SIG-M5 treated with dmso at 0.1 percent for 504 hours (cell line): ENCODE data around the gene RNF26.
A peak's percentile ranks its signal among the peaks of the same experiment; 100 is the strongest.

Experiments used
- DNase-seq: peaks from one replicate; lab custom pipeline; 2025; ENCODE audit not compliant: unreplicated experiment; lab: John Stamatoyannopoulos, UW

RNF26 gene

DNA sequence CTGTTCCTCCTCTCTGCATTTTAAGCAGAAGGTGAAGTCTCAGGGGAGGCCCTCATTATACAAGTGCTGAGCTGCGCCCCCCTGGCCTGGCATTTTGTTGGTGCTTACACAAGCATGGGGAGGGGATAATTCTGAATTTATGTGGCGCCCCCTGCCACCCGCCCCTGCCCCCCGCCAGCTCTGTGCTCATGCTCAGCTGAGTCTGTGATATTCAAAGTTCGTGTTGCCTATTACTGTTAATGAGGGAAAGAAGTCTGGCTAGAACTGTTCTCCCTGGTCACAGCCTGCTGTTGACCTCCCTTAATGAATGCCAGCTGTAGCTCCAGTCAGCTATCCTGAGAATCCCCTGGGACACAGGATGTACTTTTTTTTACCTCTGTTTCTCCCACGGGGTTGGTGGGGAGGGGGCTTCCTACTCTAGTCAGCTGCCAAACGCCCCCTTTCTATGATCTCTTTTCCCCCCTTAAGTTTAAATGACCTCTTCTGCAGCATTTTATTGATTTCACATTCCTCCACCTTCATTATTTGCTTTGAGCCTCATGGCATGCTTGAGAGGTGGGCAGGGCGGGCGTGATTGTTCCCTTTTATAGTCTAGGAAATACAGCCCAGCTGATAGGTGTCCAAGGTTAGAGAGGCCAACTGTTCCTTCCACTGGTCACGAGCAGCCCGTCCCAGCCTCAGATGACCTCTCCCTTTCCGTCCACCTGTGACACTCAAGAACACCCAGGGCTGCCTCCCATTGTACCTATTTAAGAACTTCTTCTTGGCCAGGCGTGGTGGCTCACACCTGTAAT, 35.0 kb downstream of the RNF26 start:
- no peak for DNase-seq

DNA sequence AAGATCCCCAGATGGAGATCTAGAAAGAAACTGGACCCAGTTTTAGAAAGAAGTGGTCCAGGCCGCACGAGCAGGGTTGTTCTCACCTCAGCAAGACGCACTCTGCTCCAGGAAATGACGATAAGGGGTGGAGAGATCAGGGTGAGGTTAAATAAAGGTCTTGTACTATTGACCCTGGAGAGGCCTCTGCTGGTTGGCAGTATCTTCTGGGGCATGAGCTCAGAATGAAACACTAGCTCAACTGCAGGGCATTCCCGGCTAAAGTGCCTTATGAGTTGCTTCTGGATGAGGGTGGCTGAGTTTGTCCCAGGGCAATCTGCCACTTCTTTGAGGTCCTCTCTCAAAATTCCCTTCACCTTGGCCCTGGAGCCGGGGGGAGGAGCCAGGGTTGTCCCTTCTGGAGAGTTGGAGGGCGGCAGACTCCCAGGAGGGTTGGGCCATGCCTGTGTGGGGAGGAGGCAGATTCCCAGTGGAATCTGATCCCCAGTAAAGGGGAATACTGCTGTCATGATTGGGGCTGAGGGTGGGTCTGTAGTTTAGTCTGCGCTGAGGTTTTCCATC, 36.2 kb downstream of the RNF26 start:
- DNase-seq = no peak

DNA sequence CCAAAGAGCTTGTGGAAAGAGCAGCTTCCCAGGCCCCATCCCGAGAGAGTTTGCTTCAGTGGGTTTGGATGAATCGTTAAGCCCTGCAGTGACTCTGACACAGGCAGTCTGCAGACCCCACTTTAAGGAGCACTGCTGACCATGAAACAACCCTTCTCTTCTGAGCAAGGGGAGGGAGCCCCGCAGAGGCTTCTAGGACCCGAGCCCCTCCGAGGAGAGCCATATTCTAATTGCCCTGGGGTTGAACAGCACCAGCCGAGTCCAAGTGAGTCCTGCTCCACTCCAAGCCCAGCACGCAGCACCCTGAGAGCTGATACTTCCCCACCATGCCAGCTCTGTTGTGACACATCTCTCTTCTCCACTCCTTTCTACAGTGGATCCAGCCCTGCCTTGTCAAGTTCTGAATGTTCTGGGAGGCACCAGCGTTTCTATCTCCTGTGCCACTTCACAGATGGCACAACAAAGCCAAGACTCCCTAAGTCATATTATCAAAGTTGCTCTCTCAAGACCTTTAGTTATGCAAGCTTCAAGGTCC, 36.8 kb downstream of the RNF26 start:
- DNase-seq = no peak

DNA sequence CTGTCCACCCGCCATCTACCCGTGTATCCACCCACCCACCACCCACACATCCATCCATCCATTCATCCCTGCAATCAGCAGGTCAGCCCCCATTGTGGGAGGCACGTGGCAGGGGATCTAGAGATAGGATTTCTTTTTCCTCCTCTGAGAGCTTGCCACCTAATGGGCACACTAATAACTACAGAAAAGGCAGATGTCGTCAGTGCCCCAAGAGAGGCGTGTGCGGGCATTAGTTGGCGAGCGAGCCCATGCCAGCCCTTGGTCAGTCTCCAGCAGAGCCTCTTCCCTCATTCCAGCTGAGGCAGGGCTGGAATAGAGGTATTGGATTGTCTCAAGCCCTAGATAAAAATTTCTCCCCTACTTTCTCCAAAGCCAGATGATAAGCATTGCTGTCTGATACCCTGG, 37.5 kb downstream of the RNF26 start:
- DNase-seq = peak; percentile 40

DNA sequence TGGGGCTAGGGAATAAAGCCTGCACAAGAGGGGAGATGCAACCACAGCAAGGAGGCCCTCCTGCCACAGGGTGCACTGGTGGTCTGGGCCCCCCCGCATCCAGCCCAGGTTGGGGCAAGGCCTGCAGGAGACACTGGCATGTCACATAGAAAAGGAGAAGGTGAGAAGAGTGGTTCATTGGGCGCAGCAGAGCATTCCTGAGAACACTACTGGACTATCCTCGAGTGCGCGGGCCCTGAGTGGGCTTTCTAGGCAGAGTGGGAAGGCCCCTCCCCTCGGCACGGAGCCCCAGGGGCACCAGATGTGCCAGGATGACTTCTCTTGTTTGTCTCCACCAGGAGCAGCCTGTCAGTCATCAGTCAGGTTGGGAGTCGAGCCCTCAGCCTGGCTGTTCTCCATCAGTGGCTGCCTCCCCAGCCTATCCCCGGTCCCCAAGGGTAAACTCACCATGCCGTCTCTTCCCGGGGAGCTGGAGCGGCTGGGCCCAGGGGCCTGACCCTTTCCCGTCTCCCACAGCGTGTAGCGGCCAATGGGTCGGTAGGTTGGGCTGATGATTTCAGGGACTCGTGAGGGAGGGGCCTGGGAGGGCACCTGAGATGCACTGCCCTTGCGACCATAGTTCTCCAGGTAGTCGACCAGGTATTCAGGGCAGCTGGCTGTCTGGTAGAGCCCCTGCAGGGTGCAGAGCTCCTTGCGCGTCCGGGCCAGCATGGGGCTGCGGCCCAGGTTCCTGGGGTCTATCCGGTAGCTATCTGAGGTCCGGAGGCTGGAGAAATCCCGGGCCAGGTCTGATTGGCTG, 38.1 kb downstream of the RNF26 start:
- no peak for DNase-seq

DNA sequence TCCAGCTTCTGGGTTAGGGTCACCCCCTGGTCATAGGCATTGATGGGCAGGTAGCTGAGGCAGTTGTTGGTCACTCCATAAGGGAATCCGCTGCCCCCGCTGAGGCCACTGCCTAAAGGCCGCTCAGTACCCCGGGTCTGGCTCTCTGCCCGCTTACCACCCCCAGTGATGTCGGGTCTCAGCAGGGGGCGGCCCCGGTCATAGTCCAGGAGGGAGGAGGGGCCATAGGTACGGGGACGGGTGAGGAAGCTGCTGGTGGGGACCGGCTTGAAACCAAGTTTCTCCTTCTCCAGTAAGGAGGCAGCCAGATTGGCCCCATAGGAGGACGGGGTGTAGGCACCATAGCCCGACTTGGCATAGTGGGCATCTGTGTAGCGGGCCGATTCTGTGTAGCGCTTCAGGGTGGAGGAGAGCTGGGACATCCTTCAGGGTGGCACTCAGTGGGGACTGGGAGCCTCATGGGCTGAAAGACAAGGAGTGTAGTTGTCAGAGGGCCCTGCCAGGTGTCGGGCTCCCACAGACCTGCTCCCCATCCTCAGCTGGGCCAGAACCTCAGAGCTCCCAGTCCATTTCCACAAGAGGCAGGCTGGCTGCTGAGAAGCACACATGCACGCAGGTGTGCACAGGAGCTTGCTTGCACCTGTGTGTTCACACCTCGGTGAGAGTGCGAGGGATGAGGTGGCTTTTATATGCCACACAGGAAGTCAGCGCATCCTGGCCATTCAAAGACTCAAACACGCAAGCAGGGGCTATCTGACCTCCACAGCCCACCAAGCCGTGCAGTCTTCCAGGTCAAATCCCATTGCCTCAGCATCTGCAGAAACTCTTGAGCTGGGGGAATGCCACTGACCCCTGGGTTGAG, 39.0 kb downstream of the RNF26 start:
- no peak for DNase-seq

DNA sequence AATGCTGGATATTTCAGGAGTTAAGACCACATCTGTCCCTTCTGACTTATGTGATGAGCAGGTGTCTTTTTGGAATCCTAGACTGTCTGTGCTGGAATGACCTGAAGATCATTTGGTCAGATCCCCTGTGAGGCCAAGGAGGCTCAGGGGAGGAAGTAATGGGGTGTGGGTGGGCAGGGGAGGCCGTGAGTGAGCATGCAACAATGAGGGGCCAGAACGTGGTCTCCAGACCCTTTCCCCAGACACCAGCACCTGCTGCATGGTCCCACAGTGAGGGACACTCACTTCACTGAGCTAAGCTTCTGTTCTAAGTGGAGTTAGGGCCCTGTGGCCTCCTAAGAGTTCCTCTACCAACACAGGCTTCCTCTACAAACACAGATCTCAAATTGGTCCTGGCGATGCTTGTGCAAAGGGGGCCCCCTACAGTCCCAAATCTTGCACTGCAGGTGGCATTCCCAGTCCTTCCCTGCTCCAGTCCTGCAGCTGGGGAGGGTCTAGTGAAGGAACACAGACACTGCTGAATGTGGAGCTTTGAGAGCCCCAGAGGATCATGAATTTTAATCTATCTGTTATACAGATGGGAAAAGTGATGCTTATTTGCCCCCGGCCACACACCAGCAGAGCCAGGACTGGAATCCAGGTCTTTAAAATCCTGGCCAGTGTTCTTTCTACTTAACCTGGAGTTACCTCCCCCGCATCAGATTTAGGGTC, 39.7 kb downstream of the RNF26 start:
- DNase-seq = peak; percentile 64

DNA sequence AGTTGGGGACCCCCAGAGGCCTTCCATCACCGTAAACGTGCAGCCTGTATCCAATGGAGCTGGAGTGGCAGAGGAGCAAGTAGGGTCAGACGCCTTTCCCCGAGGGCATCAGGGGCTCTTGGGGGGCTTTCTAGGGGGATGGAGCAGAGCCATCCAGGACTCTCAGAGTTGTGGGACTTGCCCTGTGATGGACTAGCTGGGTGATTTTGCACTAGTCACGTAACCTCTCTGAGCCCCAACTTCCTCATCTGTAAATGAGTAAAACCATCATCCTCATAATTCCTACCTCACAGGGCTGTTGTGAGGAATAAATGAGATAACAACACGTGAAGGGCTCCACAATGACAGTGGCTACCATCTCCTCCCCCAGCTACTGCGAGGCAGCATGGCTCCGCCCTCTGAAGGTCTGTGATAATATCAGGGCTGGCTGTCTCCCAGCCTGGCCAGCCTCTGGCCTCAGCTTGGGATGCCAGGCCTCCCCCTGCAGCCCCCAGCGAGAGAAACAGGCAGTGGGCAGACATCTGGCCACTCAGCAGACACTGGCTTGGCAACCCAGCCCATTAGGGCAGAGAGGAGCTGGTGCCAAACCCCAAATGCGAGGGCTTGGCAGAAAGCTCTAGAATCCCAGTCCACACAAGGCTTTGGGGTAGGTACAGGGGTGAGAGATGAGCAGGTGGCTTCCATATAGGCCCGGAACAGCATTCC, 40.5 kb downstream of the RNF26 start:
- no peak for DNase-seq

DNA sequence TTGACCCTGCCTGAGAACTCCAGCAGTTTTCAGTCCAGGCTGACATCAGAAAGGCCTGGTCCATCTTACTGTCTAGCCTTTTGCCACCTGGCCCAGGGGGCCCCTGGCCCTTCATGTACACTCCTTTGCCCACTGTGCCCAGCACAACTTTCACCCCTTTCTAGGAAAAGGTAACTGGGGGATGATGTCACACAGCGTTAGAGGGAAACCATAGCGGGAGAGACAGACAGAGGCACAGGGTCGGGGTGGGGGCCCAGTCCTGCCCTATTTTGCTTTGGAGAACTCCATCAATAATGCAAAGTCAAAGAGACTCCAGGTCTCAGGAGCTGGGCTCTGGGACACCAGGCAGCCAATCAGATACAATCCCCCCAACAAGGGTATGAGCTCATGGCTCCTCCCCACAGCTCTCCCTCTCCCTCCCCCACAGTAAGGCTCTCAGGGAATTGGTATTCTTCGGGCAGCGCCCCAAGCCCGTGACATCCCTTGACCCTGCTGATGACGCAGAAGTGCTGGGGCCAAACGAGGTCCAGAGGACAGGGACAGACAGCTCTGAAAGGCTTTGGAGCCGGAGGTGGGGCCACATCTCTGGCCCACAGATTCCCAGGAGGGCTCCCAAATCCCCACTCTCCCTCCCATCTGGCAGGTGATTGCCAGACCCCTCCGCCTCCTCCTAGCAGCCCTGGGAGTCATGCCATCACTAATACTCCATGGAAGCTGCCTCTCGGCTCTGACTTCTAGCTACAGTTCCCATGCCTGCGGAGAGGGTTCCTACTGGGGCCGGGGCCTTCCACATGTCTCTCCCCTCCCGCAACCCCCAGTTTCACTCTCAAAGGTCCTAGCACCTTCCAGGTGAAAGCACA, 41.2 kb downstream of the RNF26 start:
- DNase-seq = no peak

DNA sequence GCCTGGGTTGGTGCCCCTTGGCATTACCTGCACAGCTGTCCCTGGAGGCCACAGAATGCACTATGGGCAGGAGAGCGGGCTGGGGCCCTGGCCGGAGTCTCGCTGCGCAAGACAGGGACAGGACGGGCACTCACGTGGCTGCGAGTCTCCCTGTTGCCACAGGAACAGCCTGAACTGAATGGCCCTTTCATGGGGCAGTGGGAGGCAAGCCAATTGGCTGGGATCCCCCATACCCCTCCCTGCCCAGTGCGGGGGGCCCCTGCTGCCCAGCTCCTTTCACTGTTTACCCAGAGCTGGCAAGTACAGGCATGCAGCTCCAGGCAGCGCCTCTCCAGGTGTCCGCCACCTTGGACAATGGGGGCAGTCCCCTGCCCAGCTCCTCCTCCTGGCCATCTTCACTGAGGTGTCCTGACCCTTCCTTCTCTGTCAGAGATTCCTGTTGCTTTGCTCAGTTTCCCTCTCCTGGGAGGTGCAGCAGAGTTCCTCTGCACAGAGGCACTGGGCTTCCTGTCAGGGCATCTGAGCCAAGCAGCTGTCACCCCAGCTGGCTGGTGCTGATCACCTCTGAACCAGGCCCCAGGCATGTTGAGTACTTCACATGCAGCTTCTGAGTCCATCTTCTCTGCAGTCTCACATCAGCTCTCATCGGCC, 42.0 kb downstream of the RNF26 start:
- DNase-seq = no peak

DNA sequence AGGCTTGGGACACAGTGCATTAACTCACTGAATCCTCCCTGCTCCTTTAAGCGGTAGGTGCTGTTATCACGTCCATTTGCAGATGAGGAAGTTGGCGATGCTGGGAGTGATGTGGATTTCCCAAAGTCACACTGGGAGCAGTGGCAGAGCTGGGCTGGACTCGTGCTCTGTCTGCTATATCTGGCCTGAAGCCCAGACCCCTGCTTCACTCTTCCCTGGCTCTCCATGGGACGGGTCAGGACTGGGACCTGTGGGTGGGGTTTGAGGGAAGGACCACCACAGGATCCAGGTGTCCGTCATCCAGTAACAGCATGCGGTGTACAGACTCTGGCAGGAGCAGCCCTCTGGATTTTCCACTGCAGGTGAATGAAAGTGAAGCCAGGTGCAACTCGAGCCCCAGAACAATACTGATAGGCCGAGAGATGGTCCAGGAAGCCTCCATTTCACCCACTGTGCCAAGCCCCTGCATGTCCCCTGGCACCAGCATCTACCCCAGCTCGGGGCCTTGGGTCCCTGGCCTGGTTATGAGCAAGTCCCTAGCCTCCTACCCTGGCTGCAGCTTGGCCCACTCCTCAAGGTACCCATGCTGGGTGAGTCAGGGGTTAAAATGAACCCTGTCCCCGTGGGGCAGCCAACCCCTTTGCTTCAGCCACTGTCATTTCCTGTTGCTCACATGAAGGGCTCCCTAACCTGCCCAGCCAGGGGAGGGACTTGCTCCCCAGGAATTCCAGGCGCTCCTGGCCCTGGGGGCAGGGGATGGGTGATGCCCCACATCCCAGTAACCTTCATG, 43.0 kb downstream of the RNF26 start:
- DNase-seq = no peak

DNA sequence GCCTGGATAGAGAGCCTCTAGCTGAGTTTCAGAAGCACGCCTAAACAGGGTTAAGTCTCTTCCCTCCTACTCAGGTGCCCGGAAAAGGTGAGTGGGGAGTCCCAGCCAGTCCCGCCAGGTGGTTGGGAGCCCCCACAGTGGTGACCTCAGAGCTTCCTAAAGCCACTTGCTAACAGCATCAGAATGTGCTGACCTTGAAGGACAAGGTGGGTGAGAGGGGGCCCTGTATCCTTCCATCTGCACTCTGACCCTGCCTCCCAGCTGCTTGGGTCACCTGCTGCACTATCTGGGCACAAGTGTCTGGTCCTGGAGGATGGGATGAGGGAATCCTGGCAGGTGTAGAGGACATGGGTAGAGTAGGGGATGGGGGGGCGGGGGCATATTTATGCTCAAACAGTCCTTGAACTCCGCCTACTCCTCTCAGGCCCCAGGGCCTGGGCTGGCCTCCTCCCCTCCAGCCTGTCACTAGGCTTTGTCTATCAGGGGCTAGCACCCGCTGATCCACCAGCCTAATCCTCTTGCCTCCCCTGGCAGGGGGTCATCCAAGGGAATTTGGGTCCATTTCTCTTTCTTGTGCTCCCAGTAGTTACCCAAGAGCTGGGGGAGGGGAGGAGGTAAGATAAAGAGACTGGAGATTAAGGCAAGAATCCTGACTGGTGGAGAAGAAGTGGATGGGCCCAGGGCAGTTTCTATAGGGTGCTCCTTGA, 43.8 kb downstream of the RNF26 start:
- no peak for DNase-seq

DNA sequence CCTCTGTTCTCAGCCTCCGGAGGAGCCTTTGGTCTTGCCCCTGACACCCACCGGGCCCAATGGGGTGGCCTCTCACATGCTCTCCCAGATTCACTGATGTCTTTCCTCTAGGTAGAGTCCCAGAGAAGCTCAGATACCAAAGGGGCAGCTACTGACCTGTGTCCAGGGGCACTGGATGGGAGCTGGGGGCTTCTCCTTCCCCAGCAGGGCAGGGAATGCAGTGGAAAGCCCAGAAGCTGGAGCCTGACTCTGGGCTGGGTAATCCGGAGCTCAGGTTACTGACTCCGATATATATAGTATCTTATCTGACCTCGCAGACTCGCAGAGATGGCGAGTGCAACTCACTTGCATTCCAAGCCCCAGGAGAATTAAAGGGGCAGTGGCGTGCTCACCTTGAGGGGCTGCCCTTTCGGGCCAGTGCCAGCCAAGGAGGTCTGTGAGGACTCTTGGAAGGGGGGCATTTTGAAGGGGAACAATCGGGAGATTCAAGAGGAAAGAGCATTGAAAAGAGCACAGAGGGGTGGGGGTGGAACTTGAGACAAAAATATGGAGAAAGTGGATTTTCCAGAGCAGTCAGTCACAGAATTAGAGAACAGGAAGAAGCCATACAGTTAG, 44.6 kb downstream of the RNF26 start:
- no peak for DNase-seq

DNA sequence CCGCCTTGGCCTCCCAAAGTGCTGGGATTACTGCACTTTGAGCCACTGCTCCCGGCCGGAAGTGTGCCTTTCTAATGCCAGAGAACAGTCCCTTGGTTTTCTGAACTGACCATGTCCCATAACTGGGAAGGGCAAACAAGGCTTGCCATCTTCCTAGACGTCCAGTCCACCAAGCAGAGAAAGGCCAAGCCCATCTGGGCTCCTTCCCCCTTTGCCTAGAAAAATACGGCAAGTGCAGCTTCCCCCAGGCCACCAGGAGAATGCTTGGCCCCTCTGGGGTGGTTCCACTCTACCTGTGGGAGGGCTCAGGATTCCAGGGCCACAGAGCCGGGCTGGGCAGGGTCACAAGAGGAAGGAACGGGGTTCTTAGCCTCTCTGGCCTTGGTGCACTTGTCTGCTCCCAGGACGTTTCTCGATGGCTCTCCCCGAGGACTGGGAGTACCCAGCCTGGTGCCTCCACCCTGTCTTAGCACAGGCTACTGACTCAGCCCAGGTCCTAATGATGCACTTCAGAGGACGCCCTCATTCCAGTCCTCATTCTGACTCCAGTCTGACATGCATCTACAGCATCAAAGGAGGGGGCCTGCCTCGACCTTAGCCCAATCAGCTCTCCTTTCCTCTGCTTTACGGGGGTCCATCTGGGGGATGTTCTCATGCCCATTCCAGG, 46.0 kb downstream of the RNF26 start:
- no peak for DNase-seq

DNA sequence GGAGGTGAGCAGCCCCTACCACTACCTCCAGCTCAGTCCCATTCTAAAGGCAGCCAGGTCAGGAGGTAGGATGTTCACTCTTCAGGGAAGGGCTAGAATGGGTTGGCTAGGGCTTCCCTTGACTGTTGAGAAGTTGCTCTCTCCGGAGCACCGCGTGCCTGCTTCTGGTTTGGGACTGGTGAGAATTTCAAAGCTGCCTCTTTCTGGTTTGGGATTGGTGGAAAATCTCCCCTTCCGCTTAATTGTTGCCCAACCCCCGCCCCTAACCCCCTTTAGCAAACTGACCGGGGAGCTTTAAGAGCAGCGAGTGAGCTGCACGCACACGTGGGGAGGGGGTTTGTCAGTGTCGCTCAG, 46.5 kb downstream of the RNF26 start:
- DNase-seq = no peak
